GM23338 (cell line): Measurements from ENCODE around the gene SLC4A7. TPM values are rescaled to one million over a fixed set of nuclear protein-coding genes. Genes with fewer than 3 reads are reported as not detected.

Experiments
- ATAC-seq: fragments of 200-7000 bp; cut with Tn5 transposase; 3 replicates; pipeline ENCODE4 v1.9.1; 2020
- DNase-seq: peaks from one replicate; pipeline ENCODE4 v3.0.0-alpha.2; 2015; ENCODE audit warnings: low spot score
- H2AFZ ChIP-seq: fragments of 200-600 bp; sonication (generic); 2 replicates; pipeline ENCODE4 v1.8.0; 2016; ENCODE audit warnings: antibody characterized with exemption, mild to moderate bottlenecking, moderate library complexity
- H3F3A ChIP-seq: fragments of 200-600 bp; sonication (generic); replicated peaks from 2 replicates; pipeline ENCODE4 v1.8.0; 2017; ENCODE audit warnings: antibody characterized with exemption, mixed run types, low read depth
- H3K27ac ChIP-seq: fragments of 200-600 bp; sonication (generic); 2 replicates; pipeline ENCODE4 v1.6.1; 2016; ENCODE audit warnings: low read depth
- H3K27me3 ChIP-seq: fragments of 200-600 bp; sonication (generic); 2 replicates; pipeline ENCODE4 v1.8.0; 2016; ENCODE audit warnings: mild to moderate bottlenecking, mixed run types, moderate library complexity; ENCODE audit not compliant: insufficient read depth
- H3K36me3 ChIP-seq: fragments of 200-600 bp; sonication (generic); 2 replicates; pipeline ENCODE4 v1.8.0; 2016; ENCODE audit warnings: mild to moderate bottlenecking; ENCODE audit not compliant: insufficient read depth
- H3K4me1 ChIP-seq: fragments of 200-600 bp; sonication (generic); 2 replicates; pipeline ENCODE4 v1.8.0; 2016; ENCODE audit warnings: mild to moderate bottlenecking, moderate library complexity; ENCODE audit not compliant: insufficient read depth
- H3K4me2 ChIP-seq: fragments of 200-600 bp; sonication (generic); 2 replicates; pipeline ENCODE4 v1.7.1; 2017; ENCODE audit warnings: mixed run types
- H3K4me3 ChIP-seq: fragments of 200-600 bp; sonication (generic); 2 replicates; pipeline ENCODE4 v1.6.1; 2016; ENCODE audit warnings: mixed run types
- H3K79me2 ChIP-seq: fragments of 200-600 bp; sonication (generic); replicated peaks from 2 replicates; pipeline ENCODE4 v1.8.0; 2017; ENCODE audit warnings: mild to moderate bottlenecking; ENCODE audit not compliant: insufficient read depth
- H3K9me2 ChIP-seq: fragments of 200-600 bp; sonication (generic); 2 replicates; pipeline ENCODE4 v1.8.0; 2017; ENCODE audit not compliant: insufficient read depth
- H4K20me1 ChIP-seq: fragments of 200-600 bp; sonication (generic); replicated peaks from 2 replicates; pipeline ENCODE4 v1.8.0; 2017; ENCODE audit warnings: mild to moderate bottlenecking; ENCODE audit not compliant: insufficient read depth
- H3K27ac Mint-ChIP-seq: 2 replicates; pipeline ENCODE4 v1.8.0; 2020; ENCODE audit warnings: inconsistent platforms, mild to moderate bottlenecking, moderate library complexity, mixed read lengths
- H3K27me3 Mint-ChIP-seq: 3 replicates; pipeline ENCODE4 v1.8.0; 2022; ENCODE audit warnings: low read depth, mild to moderate bottlenecking, moderate library complexity, mixed read lengths, inconsistent platforms; ENCODE audit not compliant: insufficient read depth, poor library complexity
- H3K36me3 Mint-ChIP-seq: 3 replicates; pipeline ENCODE4 v1.8.0; 2021; ENCODE audit warnings: low read depth, mild to moderate bottlenecking, inconsistent platforms, moderate library complexity, mixed read lengths
- H3K4me1 Mint-ChIP-seq: 3 replicates; pipeline ENCODE4 v1.8.0; 2020; ENCODE audit warnings: mild to moderate bottlenecking, inconsistent platforms, mixed read lengths
- H3K4me3 Mint-ChIP-seq: 3 replicates; pipeline ENCODE4 v1.8.0; 2021; ENCODE audit warnings: moderate library complexity, mild to moderate bottlenecking, inconsistent platforms, mixed read lengths
- H3K9me3 Mint-ChIP-seq: 3 replicates; pipeline ENCODE4 v1.8.0; 2020; ENCODE audit warnings: moderate library complexity, mild to moderate bottlenecking, inconsistent platforms, mixed read lengths
- CREB1 ChIP-seq: fragments of 250-450 bp; sonication (Bioruptor Pico); IDR thresholded peaks from 2 replicates; pipeline ENCODE4 v1.5.0; 2020; ENCODE audit warnings: low read depth, mild to moderate bottlenecking, moderate library complexity
- ETS1 ChIP-seq: IDR thresholded peaks from 2 replicates; pipeline ENCODE4 v1.6.1; 2016; ENCODE audit warnings: antibody characterized with exemption
- EZH2 ChIP-seq: fragments of 200-600 bp; sonication (generic); IDR thresholded peaks from one replicate; pipeline ENCODE4 v1.8.0; 2017; ENCODE audit warnings: antibody characterized with exemption, mild to moderate bottlenecking, low read depth; ENCODE audit not compliant: unreplicated experiment
- JUNB ChIP-seq: IDR thresholded peaks from one replicate; pipeline ENCODE4 v1.6.1; 2016; ENCODE audit warnings: antibody characterized with exemption; ENCODE audit not compliant: unreplicated experiment
- POLR2AphosphoS5 ChIP-seq: IDR thresholded peaks from 2 replicates; pipeline ENCODE4 v1.6.1; 2016; ENCODE audit warnings: antibody characterized with exemption, low read depth
- STAT1 ChIP-seq: IDR thresholded peaks from one replicate; pipeline ENCODE4 v1.6.1; 2016; ENCODE audit warnings: antibody characterized with exemption; ENCODE audit not compliant: unreplicated experiment
- ZNF114 ChIP-seq: fragments of 250-450 bp; sonication (Bioruptor Pico); IDR thresholded peaks from 2 replicates; pipeline ENCODE4 v1.5.0; 2020; ENCODE audit warnings: mild to moderate bottlenecking, moderate library complexity
- ZNF331 ChIP-seq: fragments of 250-450 bp; sonication (Bioruptor Pico); IDR thresholded peaks from 2 replicates; pipeline ENCODE4 v1.5.0; 2020; ENCODE audit warnings: low read depth, mild to moderate bottlenecking, moderate library complexity
- ZNF462 ChIP-seq: fragments of 250-450 bp; sonication (Bioruptor Pico); IDR thresholded peaks from 2 replicates; pipeline ENCODE4 v1.5.0; 2020; ENCODE audit warnings: mild to moderate bottlenecking, moderate library complexity
- polyA plus RNA-seq: library from polyadenylated mRNA; unstranded; fragments of >200 nt; fragmentation: Nextera tagmentation; extraction: Ambion mirVana; gene quantifications from 2 replicates; pipeline ENCODE4 v1.2.1, GENCODE V29; 2016
- total RNA-seq: library from RNA; depleted of rRNA; stranded (reverse); fragments of >200 nt; shearing (Covaris generic); gene quantifications from 2 replicates; pipeline ENCODE4 v1.2.3, GENCODE V29; 2014

The SLC4A7 gene
- total and polyA plus RNA-seq, 2 experiments from 2014 or later, result 44.4 to 101 TPM

- no peak for TF ChIP-seq ZNF462 (CRISPR knock-in tag)
- TF ChIP-seq ZNF331 (CRISPR knock-in tag), result no peak
- TF ChIP-seq CREB1 (CRISPR knock-in tag), result no peak
- no peak for TF ChIP-seq JUNB
- no peak for TF ChIP-seq STAT1
These were observed 148.6 kb downstream of the SLC4A7 start (continued) for GRCh38 chr3:27335571-27335970.

- Histone ChIP-seq H2AFZ (no peak overlapping the region), H3F3A (no peaks in the 10 kb centered on the region), H3K4me3 (no peak overlapping the region), H4K20me1 (no peaks in the 10 kb centered on the region), H3K27me3 (no peaks in the 10 kb centered on the region), H3K4me2 (no peak overlapping the region), H3K36me3 (no peaks in the 10 kb centered on the region), H3K79me2 (no peaks in the 10 kb centered on the region), H3K9me2 (peaks cover 5% of the 10 kb centered on the region; the same call in 1 of the 2 replicates), H3K27ac (no peak overlapping the region), H3K4me1 (no peaks in the 10 kb centered on the region)
- peaks cover 7% of the 10 kb centered on the region for H3K9me3 Mint-ChIP-seq
- DNase-seq, result no peak
- no peak for ATAC-seq
- H3K4me3 Mint-ChIP-seq, result no peak overlapping the region
- H3K4me1 Mint-ChIP-seq, result no peaks in the 10 kb centered on the region
- peaks cover 3% of the 10 kb centered on the region; the same call in 1 of the 3 replicates for H3K36me3 Mint-ChIP-seq
- no peak overlapping the region for H3K27ac Mint-ChIP-seq
- no peaks in the 10 kb centered on the region for H3K27me3 Mint-ChIP-seq
- TF ChIP-seq CREB1 (CRISPR knock-in tag) (no peak), ETS1 (no peak), ZNF114 (no peak), EZH2 (no peak), ZNF331 (CRISPR knock-in tag) (no peak), ZNF462 (CRISPR knock-in tag) (no peak), POLR2AphosphoS5 (no peak)
These were observed 150.3 kb downstream of the SLC4A7 start for GRCh38 chr3:27333843-27334242.
